Neural crest cell (in vitro differentiated cells): Measurements from ENCODE around the gene EHD4. TPM values are rescaled to one million over a fixed set of nuclear protein-coding genes. Genes with fewer than 3 reads are reported as not detected.
A peak's percentile ranks its signal among the peaks of the same experiment; 100 is the strongest.

Experiments used
- DNase-seq: peaks from one replicate; pipeline ENCODE4 v3.0.0; 2021; ENCODE audit warnings: low read depth, mixed read lengths, low spot score
- H3K27ac Mint-ChIP-seq: one replicate; pipeline ENCODE4 v1.8.0; 2021; ENCODE audit warnings: mild to moderate bottlenecking, mixed read lengths; ENCODE audit not compliant: unreplicated experiment
- H3K27me3 Mint-ChIP-seq: 2 replicates; pipeline ENCODE4 v1.8.0; 2021; ENCODE audit warnings: low read depth, mild to moderate bottlenecking, mixed read lengths
- H3K36me3 Mint-ChIP-seq: 2 replicates; pipeline ENCODE4 v1.8.0; 2021; ENCODE audit warnings: low read depth, mild to moderate bottlenecking, mixed read lengths
- H3K4me1 Mint-ChIP-seq: 2 replicates; pipeline ENCODE4 v1.8.0; 2021; ENCODE audit warnings: mixed read lengths
- H3K4me3 Mint-ChIP-seq: one replicate; pipeline ENCODE4 v1.8.0; 2021; ENCODE audit warnings: mild to moderate bottlenecking, mixed read lengths
- H3K9me3 Mint-ChIP-seq: 2 replicates; pipeline ENCODE4 v1.8.0; 2021; ENCODE audit warnings: mixed read lengths
- total RNA-seq: library from RNA; stranded (reverse); gene quantifications from 2 replicates; pipeline ENCODE4 v1.2.1, GENCODE V29; 2021
- TF ChIP-seq, protein P1 (sequence below): fragments of 200-600 bp; sonication (generic); conservative IDR thresholded peaks from 2 replicates; pipeline ENCODE4 v1.5.0; 2021; ENCODE audit warnings: antibody characterized with exemption, mild to moderate bottlenecking

EHD4 gene
- total RNA-seq, 1 donor from 2014 or later: 8.3 TPM

DNA sequence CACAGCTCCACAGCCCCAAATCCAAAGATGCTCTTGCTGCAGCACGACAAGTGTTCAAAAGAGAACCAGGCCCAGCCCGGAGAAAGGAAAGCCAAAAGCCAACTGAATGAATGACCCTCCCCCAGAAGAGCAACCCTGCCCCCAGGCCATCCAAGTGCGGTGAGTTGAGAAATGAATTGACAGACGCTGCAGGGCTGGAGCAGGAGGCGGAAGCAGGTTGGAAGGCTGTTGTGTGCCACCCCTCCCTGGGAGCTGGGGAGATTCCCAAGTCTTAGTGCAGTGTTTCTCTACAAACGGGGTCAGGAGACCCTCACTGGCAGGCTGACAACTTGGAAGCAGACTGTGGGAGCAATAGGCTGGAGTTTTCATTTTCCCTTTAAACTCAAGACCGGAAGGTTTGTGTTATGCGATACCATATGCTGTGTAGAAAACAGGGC lies 75.0 kb downstream of the EHD4 start:
- no peaks in the 10 kb centered on the region for H3K9me3 Mint-ChIP-seq
- DNase-seq: no peak
- TF ChIP-seq, protein P1, sequence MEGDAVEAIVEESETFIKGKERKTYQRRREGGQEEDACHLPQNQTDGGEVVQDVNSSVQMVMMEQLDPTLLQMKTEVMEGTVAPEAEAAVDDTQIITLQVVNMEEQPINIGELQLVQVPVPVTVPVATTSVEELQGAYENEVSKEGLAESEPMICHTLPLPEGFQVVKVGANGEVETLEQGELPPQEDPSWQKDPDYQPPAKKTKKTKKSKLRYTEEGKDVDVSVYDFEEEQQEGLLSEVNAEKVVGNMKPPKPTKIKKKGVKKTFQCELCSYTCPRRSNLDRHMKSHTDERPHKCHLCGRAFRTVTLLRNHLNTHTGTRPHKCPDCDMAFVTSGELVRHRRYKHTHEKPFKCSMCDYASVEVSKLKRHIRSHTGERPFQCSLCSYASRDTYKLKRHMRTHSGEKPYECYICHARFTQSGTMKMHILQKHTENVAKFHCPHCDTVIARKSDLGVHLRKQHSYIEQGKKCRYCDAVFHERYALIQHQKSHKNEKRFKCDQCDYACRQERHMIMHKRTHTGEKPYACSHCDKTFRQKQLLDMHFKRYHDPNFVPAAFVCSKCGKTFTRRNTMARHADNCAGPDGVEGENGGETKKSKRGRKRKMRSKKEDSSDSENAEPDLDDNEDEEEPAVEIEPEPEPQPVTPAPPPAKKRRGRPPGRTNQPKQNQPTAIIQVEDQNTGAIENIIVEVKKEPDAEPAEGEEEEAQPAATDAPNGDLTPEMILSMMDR: no peak
- H3K27ac Mint-ChIP-seq: peak overlapping the region; percentile 58
- no peaks in the 10 kb centered on the region for H3K27me3 Mint-ChIP-seq
- H3K36me3 Mint-ChIP-seq: no peaks in the 10 kb centered on the region
- no peak overlapping the region for H3K4me3 Mint-ChIP-seq
- H3K4me1 Mint-ChIP-seq: peaks cover 14% of the 10 kb centered on the region

DNA sequence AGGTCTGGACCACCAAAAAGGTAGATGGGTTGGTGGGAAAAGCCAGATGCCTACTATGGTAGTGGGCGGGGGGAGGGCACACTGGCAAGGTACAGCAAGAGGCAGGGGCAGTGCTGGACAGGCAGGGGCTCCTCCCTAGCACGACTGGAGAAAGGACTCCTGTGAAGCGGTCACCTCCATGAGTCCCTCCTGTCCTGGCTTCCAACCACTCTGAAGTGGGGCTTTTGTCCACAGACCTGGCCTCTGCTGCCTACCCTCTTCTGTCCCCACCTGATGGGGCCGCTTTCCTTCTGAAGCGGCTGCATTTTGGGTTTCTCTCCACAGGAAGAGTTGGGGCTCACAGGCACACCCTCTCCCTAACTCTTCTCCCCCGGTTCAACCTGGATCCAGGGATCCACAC lies 75.8 kb downstream of the EHD4 start:
- Mint-ChIP-seq H3K27me3 (no peaks in the 10 kb centered on the region), H3K9me3 (no peaks in the 10 kb centered on the region), H3K36me3 (no peaks in the 10 kb centered on the region), H3K4me3 (no peak overlapping the region), H3K27ac (peak overlapping the region; percentile 92), H3K4me1 (peaks cover 14% of the 10 kb centered on the region)
- no peak for DNase-seq
- TF ChIP-seq, protein P1: no peak

DNA sequence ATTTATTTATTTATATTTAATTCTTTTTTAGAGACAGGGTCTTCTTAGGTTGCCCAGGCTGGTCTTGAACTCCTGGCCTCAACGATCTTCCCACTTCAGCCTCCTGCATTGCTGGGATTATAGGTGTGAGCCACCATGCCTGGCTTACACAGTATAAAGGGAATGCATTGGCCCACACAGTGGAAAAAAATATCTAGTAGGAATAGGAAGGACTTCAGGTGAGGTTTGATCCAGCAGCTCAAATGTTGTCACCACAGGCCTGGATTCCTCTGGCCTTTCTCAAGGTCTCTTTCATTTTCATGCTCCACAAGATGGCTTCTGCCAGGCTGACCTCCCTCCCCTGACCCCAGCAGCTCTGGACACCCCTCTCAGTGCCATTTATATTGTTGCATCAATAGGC lies 76.4 kb downstream of the EHD4 start:
- Mint-ChIP-seq H3K27ac (no peak overlapping the region), H3K4me1 (peaks cover 14% of the 10 kb centered on the region), H3K9me3 (no peaks in the 10 kb centered on the region), H3K36me3 (no peaks in the 10 kb centered on the region), H3K4me3 (no peak overlapping the region), H3K27me3 (no peaks in the 10 kb centered on the region)
- no peak for DNase-seq
- TF ChIP-seq, protein P1: no peak

DNA sequence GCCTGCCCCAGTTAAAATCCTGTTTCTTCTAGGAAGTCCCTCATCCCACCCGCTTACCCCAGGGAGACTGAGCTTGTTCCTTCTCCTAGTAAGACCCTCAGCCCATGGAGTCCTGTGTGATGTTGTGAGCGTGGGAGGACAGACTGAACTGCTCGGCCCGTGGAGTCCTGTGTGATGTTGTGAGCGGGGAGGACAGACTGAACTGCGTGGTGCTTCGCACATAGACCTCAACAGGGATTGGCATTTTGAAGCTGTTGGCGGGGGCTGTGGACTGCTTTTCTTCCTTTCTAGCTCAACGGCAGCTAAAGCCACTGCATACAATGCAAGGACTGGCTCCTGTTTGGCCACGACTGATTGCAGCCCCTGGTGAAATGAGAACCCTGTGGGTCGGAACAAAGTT lies 76.9 kb downstream of the EHD4 start:
- H3K4me1 Mint-ChIP-seq: peaks cover 14% of the 10 kb centered on the region
- H3K9me3 Mint-ChIP-seq: no peaks in the 10 kb centered on the region
- TF ChIP-seq, protein P1: no peak
- DNase-seq: no peak
- H3K4me3 Mint-ChIP-seq: no peak overlapping the region
- peak overlapping the region; percentile 16 for H3K27ac Mint-ChIP-seq
- no peaks in the 10 kb centered on the region for H3K27me3 Mint-ChIP-seq
- no peaks in the 10 kb centered on the region for H3K36me3 Mint-ChIP-seq

DNA sequence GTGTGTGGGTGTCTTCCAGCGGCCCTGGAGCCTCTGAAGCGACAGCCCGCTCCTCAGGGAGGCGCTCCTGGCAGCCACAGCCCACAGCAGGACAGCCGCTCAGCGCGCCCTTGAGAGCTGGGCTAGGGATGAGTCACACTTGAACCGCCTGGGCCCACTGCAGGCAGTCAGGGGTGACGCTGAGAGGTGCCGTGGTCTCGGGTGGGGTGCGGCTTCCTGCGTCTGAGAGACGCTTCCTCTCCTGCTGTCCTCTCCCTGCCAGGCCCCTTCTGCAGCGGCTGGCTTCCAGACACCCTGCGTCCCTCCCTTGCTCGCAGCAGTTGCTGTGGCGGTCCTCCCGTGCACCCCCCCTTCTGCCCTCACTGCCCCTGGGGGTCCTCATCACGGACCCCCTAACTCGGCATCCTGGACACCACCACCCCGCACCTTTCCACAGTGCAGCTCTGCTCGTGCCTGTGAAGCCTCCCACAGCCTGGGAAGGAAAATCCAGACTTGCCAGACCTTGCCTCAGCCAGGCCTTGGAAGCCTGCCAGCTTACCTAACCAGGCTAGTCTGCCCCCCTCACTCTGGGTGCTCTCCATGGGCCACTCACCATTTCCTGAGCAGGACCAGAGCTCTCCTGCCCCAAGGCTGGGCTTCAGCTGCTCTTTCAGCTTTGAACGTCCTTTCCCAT lies 77.4 kb downstream of the EHD4 start:
- TF ChIP-seq, protein P1: no peak
- Mint-ChIP-seq H3K4me1 (peaks cover 14% of the 10 kb centered on the region), H3K9me3 (no peaks in the 10 kb centered on the region), H3K36me3 (no peaks in the 10 kb centered on the region), H3K4me3 (no peak overlapping the region), H3K27me3 (no peaks in the 10 kb centered on the region), H3K27ac (peak overlapping the region; percentile 16)
- no peak for DNase-seq
